HepG2 (cell line): Measurements from ENCODE around the gene DAAM2. TPM values are rescaled to one million over a fixed set of nuclear protein-coding genes. Genes with fewer than 3 reads are reported as not detected.

ENCODE experiments used
- ARID2 ChIP-seq: sonication (generic); formaldehyde crosslinking; IDR thresholded peaks from 2 replicates; pipeline ENCODE4 v1.8.1; 2022; ENCODE audit warnings: mild to moderate bottlenecking, missing genetic modification reagents, borderline replicate concordance
- ATAD3A ChIP-seq: sonication (generic); formaldehyde crosslinking; IDR thresholded peaks from 2 replicates; pipeline ENCODE4 v1.4.0; 2020; ENCODE audit warnings: missing genetic modification reagents
- JUNB ChIP-seq: sonication (generic); formaldehyde crosslinking; IDR thresholded peaks from 2 replicates; pipeline ENCODE4 v1.8.0; 2022; ENCODE audit warnings: missing genetic modification reagents, mild to moderate bottlenecking, borderline replicate concordance
- MBNL3 ChIP-seq: fragments of 250-450 bp; sonication (Bioruptor Pico); conservative IDR thresholded peaks from 2 replicates; pipeline ENCODE4 v1.8.0; 2022; ENCODE audit warnings: mild to moderate bottlenecking, inconsistent platforms
- MXI1 ChIP-seq: IDR thresholded peaks from 3 replicates; pipeline ENCODE4 v1.6.1; 2012; ENCODE audit warnings: low read depth, low read length, inconsistent platforms, borderline replicate concordance
- PCBP1 ChIP-seq: fragments of 200-400 bp; formaldehyde crosslinking; IDR thresholded peaks from 2 replicates; pipeline ENCODE4 v1.6.1; 2017; ENCODE audit warnings: mild to moderate bottlenecking, low read depth, low read length, borderline replicate concordance
- SAFB2 ChIP-seq: sonication (generic); formaldehyde crosslinking; IDR thresholded peaks from 2 replicates; pipeline ENCODE4 v1.5.1; 2020; ENCODE audit warnings: missing genetic modification reagents, low read depth, mild to moderate bottlenecking, borderline replicate concordance
- SRSF9 ChIP-seq: fragments of 200-400 bp; formaldehyde crosslinking; IDR thresholded peaks from 2 replicates; pipeline ENCODE4 v1.6.1; 2018; ENCODE audit warnings: borderline replicate concordance, mild to moderate bottlenecking, low read depth, low read length; ENCODE audit not compliant: insufficient read depth, poor library complexity, severe bottlenecking
- XRCC5 ChIP-seq: fragments of 200-400 bp; formaldehyde crosslinking; optimal IDR thresholded peaks from 2 replicates; pipeline ENCODE3; 2017; ENCODE audit warnings: mild to moderate bottlenecking, low read length
- YEATS4 ChIP-seq: sonication (generic); formaldehyde crosslinking; IDR thresholded peaks from 2 replicates; pipeline ENCODE4 v1.4.0; 2020; ENCODE audit warnings: missing genetic modification reagents, borderline replicate concordance
- ZNF496 ChIP-seq: sonication (generic); formaldehyde crosslinking; IDR thresholded peaks from 2 replicates; pipeline ENCODE4 v1.8.1; 2023; ENCODE audit warnings: mild to moderate bottlenecking, moderate library complexity, missing genetic modification reagents; ENCODE audit not compliant: insufficient replicate concordance
- ZNF883 ChIP-seq: sonication (generic); formaldehyde crosslinking; IDR thresholded peaks from 2 replicates; pipeline ENCODE4 v1.5.1; 2020; ENCODE audit warnings: mild to moderate bottlenecking, missing genetic modification reagents; ENCODE audit errors: not compliant biosample characterization
- polyA plus RNA-seq, 8 experiments: library from polyadenylated mRNA; depleted of rRNA in 3 of 8; stranded (reverse) in 7 of 8; unstranded in 1 of 8; fragments of >200 nt; fragmentation: Illumina TruSeq in 4 of 8; extraction: Trizol in 4 of 8; gene quantifications; 2 replicates each; pipeline versions ENCODE4 v1.2.1 to v1.2.3, GENCODE V29; 2011 to 2016; ENCODE audit warnings: low read depth in 4 of 8, missing spikeins in 1 of 8, mixed read lengths in 1 of 8; ENCODE audit not compliant: insufficient read depth in 1 of 8
- total RNA-seq, 5 experiments: library from RNA; depleted of rRNA; stranded (reverse); fragments of >200 nt; fragmentation: Illumina TruSeq; extraction: Trizol; gene quantifications; 2 replicates each; pipeline ENCODE4 v1.2.3, GENCODE V29; 2016; ENCODE audit warnings: low read depth in 1 of 5
- TF ChIP-seq, protein P1 (sequence below): sonication (generic); formaldehyde crosslinking; IDR thresholded peaks from 2 replicates; pipeline ENCODE4 v1.5.1; 2020; ENCODE audit warnings: missing genetic modification reagents, mild to moderate bottlenecking, borderline replicate concordance

DAAM2 gene
- total and polyA plus RNA-seq, 2 of the 13 experiments (the other 11 are each of a cell fraction or from before 2014, with no cell fraction given) = 0.01 TPM; not detected in 1

GRCh38 chr6:39923394-39923793 lies 131.2 kb downstream of the DAAM2 start (continued):
- TF ChIP-seq, protein P1, sequence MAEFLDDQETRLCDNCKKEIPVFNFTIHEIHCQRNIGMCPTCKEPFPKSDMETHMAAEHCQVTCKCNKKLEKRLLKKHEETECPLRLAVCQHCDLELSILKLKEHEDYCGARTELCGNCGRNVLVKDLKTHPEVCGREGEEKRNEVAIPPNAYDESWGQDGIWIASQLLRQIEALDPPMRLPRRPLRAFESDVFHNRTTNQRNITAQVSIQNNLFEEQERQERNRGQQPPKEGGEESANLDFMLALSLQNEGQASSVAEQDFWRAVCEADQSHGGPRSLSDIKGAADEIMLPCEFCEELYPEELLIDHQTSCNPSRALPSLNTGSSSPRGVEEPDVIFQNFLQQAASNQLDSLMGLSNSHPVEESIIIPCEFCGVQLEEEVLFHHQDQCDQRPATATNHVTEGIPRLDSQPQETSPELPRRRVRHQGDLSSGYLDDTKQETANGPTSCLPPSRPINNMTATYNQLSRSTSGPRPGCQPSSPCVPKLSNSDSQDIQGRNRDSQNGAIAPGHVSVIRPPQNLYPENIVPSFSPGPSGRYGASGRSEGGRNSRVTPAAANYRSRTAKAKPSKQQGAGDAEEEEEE (CRISPR knock-in tag) = no peak
- TF ChIP-seq ZNF496 (CRISPR knock-in tag) (no peak), SAFB2 (CRISPR knock-in tag) (no peak), ZNF883 (CRISPR knock-in tag) (no peak), ARID2 (CRISPR knock-in tag) (no peak), XRCC5 (no peak), YEATS4 (no peak), PCBP1 (no peak), JUNB (CRISPR knock-in tag) (no peak), SRSF9 (no peak), MXI1 (no peak), ATAD3A (CRISPR knock-in tag) (no peak), MBNL3 (no peak)
